ENCODE measurements around the gene TBC1D5.

GRCh38 chr3:17515445-17516234 lies 226.8 kb downstream of the TBC1D5 start:
- no peak for TF ChIP-seq POLR2A (IDR thresholded peaks at IDR 0.05)
- TF ChIP-seq CTCF (IDR thresholded peaks at IDR 0.05), result no peak
